NCI-H2029 treated with DMSO at 0.1 percent for 48 hours (cell line): Measurements from ENCODE around the gene RECQL5.
A peak's percentile ranks its signal among the peaks of the same experiment; 100 is the strongest.

Experiments used
- DNase-seq: peaks from one replicate; lab custom pipeline; 2025; lab: John Stamatoyannopoulos, UW

Gene RECQL5

GRCh38 chr17:75688209-75688825 lies 21.4 kb upstream of the RECQL5 start:
- DNase-seq: no peak

GRCh38 chr17:75685499-75685898 lies 18.5 kb upstream of the RECQL5 start:
- no peak for DNase-seq

DNA sequence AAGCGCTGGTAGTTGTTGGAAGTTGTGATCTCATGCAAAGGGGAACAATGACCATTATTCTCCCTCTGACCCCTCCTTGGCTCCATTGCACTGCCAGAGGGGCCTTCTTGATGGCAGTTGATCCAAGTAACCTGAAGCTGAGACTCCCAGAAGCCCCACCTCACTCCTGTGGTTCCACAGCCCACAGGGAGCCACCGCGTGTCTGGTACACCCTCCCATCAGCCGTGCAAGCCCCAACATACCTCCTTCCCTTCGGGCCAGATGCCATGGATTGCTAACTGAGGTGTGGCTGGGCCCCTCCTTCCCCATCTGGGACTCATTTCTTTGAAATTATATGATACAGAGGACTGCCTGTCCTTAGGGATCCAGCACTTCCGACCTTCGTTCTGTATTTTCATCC lies 18.0 kb upstream of the RECQL5 start:
- DNase-seq: no peak

GRCh38 chr17:75684249-75684648 lies 17.3 kb upstream of the RECQL5 start:
- no peak for DNase-seq

GRCh38 chr17:75683583-75683982 lies 16.6 kb upstream of the RECQL5 start:
- no peak for DNase-seq

GRCh38 chr17:75681289-75681688 lies 14.3 kb upstream of the RECQL5 start:
- no peak for DNase-seq

GRCh38 chr17:75680431-75680830 lies 13.5 kb upstream of the RECQL5 start:
- DNase-seq: no peak

DNA sequence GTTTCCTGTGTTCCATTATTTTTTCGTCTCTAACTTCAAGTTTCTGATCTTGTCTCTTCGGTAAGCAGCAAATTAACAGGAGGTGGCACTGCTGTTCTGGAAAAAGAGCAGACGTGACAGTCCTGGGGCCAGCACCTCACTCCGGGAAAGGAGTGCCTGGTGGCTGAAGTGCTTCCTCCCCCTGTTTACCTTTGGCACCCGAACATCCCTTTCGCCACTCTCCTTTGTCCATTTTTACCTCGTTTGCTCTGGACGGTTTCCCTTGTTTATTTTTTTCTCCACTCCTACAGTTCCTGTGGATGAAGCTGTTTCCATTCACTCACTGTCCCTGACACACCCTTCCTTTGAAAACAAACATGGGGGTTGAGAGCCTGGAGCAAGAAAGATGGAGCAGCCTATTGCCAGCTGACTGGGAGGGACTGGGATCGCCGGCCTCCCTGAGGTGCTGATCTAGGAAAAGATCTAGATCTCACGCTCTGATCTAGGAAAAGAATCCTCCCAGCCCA lies 12.8 kb upstream of the RECQL5 start:
- DNase-seq: peak; percentile 24

- no peak for DNase-seq
These were observed 9.5 kb upstream of the RECQL5 start for GRCh38 chr17:75676461-75676860.

DNA sequence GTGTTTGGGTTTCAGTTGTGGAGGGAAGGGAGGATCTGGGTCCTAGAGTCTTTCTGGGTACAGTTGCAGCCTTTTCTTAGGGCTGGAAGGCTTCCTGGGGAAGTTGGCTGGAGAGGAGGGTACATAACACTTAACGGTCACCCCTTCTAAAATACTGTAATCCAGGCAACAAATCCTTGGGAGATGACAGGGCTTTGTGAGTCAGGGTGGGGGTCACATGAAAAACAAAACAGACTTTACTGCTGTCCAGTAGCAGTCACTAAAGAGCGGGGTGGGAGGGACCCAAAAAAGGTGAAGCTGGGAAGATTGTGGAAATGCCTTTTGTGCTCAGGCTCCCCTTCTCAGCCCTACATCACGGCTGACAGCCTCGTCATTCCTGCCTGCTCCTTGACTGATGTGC lies 6.5 kb upstream of the RECQL5 start:
- no peak for DNase-seq

DNA sequence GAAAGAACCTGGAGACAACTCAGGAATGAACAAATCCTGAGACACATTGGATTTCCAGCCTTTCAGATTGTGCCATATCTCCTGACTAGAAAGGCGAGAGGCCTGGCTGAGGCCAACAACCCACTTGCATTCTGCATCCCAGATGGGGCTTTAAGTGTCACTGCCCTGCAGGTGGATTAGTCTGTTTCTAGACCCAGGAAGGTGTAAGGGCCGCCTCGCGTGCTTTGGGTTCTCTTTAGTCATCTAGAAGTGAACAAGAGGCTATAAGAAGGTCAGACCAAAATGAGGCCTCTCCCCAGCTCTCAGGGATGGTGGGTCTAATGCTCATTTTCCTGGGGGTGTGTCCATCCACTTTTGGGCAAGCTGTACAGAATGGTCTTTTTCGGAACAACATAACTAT lies 5.1 kb upstream of the RECQL5 start:
- DNase-seq: no peak

GRCh38 chr17:75670868-75671267 lies 3.9 kb upstream of the RECQL5 start:
- DNase-seq: no peak

DNA sequence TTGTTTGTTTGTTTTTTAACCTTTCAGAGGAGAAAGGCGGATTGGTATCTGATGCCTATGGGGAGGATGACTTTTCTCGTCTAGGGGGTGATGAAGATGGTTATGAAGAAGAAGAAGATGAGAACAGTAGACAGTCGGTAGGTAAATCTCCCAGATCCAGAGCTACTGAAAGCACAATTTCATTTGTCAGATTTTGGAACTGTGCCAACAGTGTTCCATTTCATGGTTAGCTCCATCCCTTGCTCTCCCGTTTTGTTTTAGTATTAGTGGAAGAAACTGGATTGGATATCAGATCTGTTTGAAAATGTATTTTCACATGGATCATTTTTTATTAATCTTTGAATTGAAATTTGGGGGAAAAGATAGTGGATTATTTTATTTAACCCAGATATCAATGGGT lies 1.5 kb upstream of the RECQL5 start:
- no peak for DNase-seq

- DNase-seq: no peak
These were observed 871 bp upstream of the RECQL5 start for GRCh38 chr17:75667825-75668224.

- DNase-seq: no peak
These were observed 973 bp downstream of the RECQL5 start for GRCh38 chr17:75665981-75666380.

- no peak for DNase-seq
These were observed 2.8 kb downstream of the RECQL5 start for GRCh38 chr17:75664099-75664549.

DNA sequence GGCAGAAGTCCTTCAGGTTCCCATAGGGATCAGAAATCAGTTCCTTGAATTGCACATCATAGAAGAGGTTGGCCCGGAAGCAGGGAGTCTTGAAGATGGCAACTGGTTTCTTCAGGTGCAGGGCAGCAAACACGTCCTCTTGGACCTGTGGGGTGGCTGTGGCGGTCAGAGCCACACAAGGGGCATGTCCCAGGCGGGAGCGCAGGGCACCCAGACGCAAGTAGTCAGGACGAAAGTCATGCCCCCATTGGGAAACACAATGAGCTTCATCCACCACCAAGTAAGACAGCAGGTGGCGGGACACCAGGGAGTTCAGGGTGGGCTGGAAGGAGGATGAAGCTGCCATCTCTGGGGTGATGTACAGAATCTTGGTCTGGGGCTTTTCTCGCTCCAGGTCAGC lies 4.4 kb downstream of the RECQL5 start:
- DNase-seq: no peak

DNA sequence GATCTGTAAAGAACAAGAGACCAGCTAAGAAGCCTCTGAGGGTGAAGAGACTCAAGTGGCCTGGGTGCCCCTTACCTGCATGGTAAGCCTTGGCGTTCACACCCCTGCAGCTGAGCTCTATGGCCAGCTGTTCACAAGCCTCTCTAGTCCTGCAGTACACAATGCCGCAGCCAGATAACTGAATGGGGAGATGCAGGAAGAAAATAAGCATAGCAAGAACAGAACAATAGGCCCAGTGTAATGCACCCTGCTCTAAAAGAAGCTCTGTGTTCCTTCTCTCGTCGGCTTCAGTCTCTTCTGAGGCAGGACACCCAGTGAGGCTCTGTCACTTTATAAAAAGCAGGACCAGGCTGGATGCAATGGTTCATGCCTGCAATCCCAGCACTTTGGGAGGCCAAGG lies 5.4 kb downstream of the RECQL5 start:
- DNase-seq: no peak

DNA sequence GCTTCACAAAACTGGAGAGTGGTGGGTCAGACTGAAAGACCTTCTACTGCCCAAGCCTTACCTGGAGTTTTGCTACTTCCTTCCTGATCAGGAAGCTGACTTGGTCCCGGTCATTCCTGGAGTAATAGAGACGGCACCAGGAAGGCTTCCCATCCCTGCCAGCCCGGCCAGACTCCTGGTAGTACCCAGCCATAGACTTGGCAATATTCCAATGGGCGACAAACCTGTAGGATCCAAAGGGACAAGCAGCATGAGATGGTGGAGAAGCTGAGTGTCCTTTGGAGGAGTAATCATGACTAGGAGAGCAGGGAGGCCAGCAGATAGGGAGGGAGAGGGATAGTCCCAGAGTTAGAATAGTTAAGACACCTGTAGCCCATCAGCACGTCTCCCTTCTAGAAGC lies 8.7 kb downstream of the RECQL5 start:
- no peak for DNase-seq

- no peak for DNase-seq
These were observed 12.8 kb downstream of the RECQL5 start for GRCh38 chr17:75654176-75654575.

DNA sequence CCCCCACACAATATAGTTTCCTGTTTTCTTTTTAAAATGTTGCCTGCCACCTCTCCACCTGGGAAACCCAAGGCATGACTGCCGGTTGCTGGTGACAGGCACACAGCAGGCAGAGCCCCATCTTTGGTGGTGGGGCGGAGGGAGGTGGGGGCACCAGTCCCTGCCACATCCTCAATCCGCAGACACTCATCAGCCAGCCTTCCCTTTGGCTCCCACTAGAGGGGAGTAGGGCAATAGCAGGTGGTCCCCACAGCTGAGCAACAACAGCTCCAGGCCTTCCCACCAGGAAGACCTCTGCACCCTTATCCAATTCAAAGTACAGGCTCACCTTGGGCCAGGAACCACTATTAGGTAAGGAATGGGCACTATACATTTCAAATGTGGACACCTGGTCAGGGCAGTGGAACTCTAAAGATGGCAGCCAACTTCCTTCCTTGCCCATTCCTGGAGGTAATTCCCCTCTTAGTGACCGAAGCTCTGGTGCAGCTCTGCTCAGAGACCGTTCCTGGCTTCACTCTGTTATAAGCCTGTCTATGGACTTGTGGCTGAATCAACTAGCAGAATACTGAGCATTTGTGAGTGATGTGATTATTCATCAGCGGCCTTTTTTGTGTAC lies 13.9 kb downstream of the RECQL5 start:
- DNase-seq: no peak

DNA sequence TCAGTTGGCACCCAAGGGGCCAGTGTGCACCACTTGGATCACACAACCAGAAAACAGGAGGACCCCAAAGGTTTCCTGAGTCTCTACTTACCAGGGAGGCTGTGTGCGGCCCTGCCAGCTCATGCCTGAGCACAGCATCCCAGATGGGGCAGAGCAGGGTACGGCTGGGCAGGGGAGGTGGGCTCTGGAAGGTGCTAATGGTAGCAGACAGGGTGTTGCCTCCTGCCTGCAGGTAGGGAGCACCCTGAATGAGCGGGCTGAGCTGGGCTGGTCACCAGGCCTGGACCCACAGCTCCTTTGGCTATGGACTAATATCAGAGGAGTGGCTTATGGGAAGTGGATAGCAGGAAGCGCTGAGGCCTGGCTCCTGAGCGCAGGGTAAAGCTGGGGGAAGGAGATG lies 14.6 kb downstream of the RECQL5 start:
- DNase-seq: no peak

- DNase-seq: no peak
These were observed 16.1 kb downstream of the RECQL5 start for GRCh38 chr17:75650874-75651273.

DNA sequence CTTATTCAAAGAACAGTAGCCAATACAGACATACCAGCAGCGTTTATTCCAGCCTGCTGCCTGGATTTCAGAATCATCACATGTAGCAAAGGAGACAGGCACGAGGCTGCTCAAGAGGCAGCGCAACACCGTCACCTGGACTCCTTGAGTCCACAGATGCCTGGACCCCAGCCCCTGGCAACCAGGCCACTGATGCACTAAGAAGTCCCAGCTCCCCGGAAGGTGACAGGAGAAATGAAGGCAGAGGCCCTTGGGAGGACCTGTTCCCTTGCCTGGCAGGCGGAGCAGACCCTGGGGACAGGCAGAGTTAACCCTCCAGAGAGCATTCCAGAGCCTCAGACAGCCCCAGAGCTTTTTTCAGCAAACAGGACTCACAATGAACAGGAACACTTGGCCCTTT lies 17.3 kb downstream of the RECQL5 start:
- DNase-seq: no peak
